Cardiac fibroblast (primary cell): ENCODE data around the gene GNG7.

Experiments used
- DNase-seq, 2 donors: peaks; one replicate each; pipeline versions ENCODE4 v3.0.0 to v3.0.0-alpha.2; 2010; ENCODE audit warnings: low read depth in 2 of 2
- H3K4me3 ChIP-seq, 2 donors: replicated peaks in 1 of 2; 1 replicate in 1 of 2; 2 replicates in 1 of 2; pipeline ENCODE4 v1.5.1; 2011; ENCODE audit warnings: low read depth in 2 of 2, low read length in 2 of 2, mild to moderate bottlenecking in 2 of 2, moderate library complexity in 1 of 2
- TF ChIP-seq, protein P1 (sequence below): IDR thresholded peaks from one replicate; pipeline ENCODE4 v1.5.1; 2011; ENCODE audit warnings: low read depth, mild to moderate bottlenecking, low read length, inconsistent platforms

GNG7 gene

GRCh38 chr19:2517881-2518601, 184.5 kb downstream of the GNG7 start:
- no peak for DNase-seq
- H3K4me3 ChIP-seq: no peak overlapping the region
- TF ChIP-seq, protein P1, sequence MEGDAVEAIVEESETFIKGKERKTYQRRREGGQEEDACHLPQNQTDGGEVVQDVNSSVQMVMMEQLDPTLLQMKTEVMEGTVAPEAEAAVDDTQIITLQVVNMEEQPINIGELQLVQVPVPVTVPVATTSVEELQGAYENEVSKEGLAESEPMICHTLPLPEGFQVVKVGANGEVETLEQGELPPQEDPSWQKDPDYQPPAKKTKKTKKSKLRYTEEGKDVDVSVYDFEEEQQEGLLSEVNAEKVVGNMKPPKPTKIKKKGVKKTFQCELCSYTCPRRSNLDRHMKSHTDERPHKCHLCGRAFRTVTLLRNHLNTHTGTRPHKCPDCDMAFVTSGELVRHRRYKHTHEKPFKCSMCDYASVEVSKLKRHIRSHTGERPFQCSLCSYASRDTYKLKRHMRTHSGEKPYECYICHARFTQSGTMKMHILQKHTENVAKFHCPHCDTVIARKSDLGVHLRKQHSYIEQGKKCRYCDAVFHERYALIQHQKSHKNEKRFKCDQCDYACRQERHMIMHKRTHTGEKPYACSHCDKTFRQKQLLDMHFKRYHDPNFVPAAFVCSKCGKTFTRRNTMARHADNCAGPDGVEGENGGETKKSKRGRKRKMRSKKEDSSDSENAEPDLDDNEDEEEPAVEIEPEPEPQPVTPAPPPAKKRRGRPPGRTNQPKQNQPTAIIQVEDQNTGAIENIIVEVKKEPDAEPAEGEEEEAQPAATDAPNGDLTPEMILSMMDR: no peak

- TF ChIP-seq, protein P1: no peak
- H3K4me3 ChIP-seq: no peak overlapping the region
- no peak for DNase-seq
These were observed 185.8 kb downstream of the GNG7 start for GRCh38 chr19:2516727-2517126.

DNA sequence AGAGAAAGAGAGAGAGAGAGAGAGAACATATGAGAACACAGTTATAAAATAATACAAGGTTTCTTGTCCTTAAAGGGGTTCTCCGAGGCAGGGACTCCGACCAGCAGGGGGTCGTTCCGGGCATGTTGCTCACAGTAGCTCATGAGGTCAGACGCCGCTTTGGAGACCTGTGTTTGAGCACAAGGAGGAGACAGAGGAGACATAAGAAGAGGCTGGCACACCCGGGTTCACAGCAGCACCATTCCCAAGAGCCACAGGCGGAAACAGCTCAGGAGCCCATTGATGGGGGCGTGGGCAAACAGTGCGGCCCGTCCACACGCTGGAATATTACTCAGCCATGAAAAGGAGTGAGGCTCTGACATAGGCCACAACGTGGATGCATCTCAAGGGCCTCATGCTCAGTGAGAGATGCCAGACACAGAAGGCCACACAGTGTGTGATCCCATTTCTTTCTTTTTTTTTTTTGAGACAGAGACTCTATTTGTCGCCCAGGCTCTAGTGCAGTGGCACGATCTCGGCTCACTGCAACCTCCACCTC, 187.4 kb downstream of the GNG7 start:
- DNase-seq: no peak
- TF ChIP-seq, protein P1: no peak
- H3K4me3 ChIP-seq: no peak overlapping the region

- DNase-seq: no peak
- H3K4me3 ChIP-seq: no peak overlapping the region
- TF ChIP-seq, protein P1: no peak
These were observed 189.7 kb downstream of the GNG7 start for GRCh38 chr19:2512523-2513431.

DNA sequence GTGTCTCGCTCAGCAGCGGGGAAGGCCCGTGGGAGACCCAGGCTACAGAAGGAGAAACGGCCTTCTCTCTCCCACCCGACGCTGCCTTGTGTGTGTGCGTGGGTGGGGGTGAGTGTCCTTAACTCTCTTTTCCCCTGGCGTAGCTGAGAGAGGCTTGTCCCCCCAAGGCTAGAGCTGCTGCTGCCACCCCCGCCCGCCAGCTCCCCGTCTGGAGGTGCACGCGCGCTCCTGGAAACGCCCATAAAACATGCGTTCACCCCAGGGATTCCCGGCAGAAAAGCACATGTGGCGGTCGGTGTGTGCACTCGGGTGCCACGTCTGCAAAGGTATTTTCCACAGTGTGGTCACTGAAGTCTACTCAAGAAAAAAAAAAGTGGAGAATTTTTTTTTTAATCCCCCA, 190.5 kb downstream of the GNG7 start:
- H3K4me3 ChIP-seq: no peak overlapping the region
- TF ChIP-seq, protein P1: no peak
- no peak for DNase-seq

DNA sequence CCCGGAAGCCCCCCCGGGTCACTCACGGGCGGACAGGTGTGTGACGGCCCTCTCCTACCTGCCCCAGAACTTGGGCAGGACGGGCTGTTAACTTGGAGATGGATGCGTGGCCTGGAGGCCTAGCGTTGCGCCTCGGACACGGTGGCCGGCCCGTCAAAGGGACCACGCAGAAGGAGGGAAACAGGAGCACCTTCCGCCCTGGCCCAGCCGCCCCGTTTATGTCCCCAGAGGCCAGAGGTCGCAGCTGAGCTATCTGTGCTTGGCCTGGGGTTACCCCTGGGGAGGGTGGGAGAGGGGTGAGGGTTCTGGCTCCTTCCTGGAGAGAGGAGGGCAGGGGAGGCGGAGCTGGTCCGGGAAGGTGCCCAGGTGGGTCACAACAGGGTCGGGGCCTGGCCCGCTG, 190.9 kb downstream of the GNG7 start:
- TF ChIP-seq, protein P1: no peak
- H3K4me3 ChIP-seq: no peak overlapping the region
- no peak for DNase-seq
